Psoas muscle (tissue), 8 donors: Measurements from ENCODE around the gene FLVCR1. TPM values are rescaled to one million over a fixed set of nuclear protein-coding genes. Genes with fewer than 3 reads are reported as not detected.

ENCODE experiments used
- ATAC-seq, 4 donors: fragments of 200-7000 bp; cut with Tn5 transposase; one replicate each; pipeline ENCODE4 v1.9.1; 2020; ENCODE audit warnings: moderate library complexity in 3 of 4, mild to moderate bottlenecking in 2 of 4
- DNase-seq, 2 donors: peaks; one replicate each; pipeline ENCODE4 v3.0.0-alpha.2; 2020
- H3K27ac ChIP-seq: fragments of 200-600 bp; one replicate; pipeline ENCODE4 v1.8.0; 2022
- H3K27me3 ChIP-seq, 3 donors: fragments of 200-600 bp in 1 of 3; one replicate each; pipeline versions ENCODE4 v1.6.1 to v1.8.0; 2013 to 2022; ENCODE audit warnings: low read length in 2 of 3, mild to moderate bottlenecking in 2 of 3, moderate library complexity in 1 of 3; ENCODE audit not compliant: insufficient read depth in 3 of 3
- H3K36me3 ChIP-seq, 2 donors: fragments of 200-600 bp in 1 of 2; one replicate each; pipeline versions ENCODE4 v1.6.1 to v1.8.0; 2013 to 2022; ENCODE audit warnings: low read depth in 1 of 2, mild to moderate bottlenecking in 1 of 2, moderate library complexity in 1 of 2; ENCODE audit not compliant: insufficient read depth in 1 of 2
- H3K4me1 ChIP-seq: fragments of 200-600 bp; one replicate; pipeline ENCODE4 v1.8.0; 2022
- H3K4me3 ChIP-seq: fragments of 200-600 bp; one replicate; pipeline ENCODE4 v1.8.0; 2022; ENCODE audit warnings: mild to moderate bottlenecking
- H3K9me3 ChIP-seq: fragments of 200-600 bp; one replicate; pipeline ENCODE4 v1.8.0; 2022
- CTCF ChIP-seq: fragments of 200-600 bp; IDR thresholded peaks from one replicate; pipeline ENCODE4 v1.8.0; 2022; ENCODE audit warnings: antibody characterized with exemption
- WGBS, 3 donors: extraction: QIAGEN DNeasy Blood & Tissue Kit; methylation state at CpG; one replicate each; pipeline versions ENCODE4 v1.1.6 to v1.1.7; 2013; 5-methylcytosine and 5-hydroxymethylcytosine counted together
- intact Hi-C, 2 donors: fragments of 100-400 bp; cut with DNase I; formaldehyde crosslinking; loops; one replicate each; pipeline versions ENCODE4 v1.11.0 to v1.14.2; 2022
- polyA plus RNA-seq, 3 donors: library from polyadenylated mRNA; stranded (reverse); fragments of 200-250 nt; gene quantifications; one replicate each; pipeline ENCODE4 v1.2.3, GENCODE V29; 2013
- total RNA-seq, 4 donors: library from RNA; stranded (reverse); fragmentation: NEBNext Ultra II Directional in 2 of 4; extraction: Animal tissue kit (Norgen Biotek cat#: 25700) in 2 of 4; gene quantifications; one replicate each; pipeline versions ENCODE4 v1.2.1 to v1.2.4, GENCODE V29; 2021 to 2023
- donor health status: healthy with polysubstance abuse.
- donor health status: DM: no; HTN: no; CAD: no; lungs with moderate emphysema.
- donor health status: Bipolar disorder and iron deficiency.
- donor health status: healthy.
- donor health status: DM: yes; HTN: yes; CAD: no.
- donor health status: DM: no; HTN: no; CAD: no.
- donor health status: DM: no; HTN: no; CAD: no.
- donor health status: DM: yes; HTN: yes; CAD: no.

FLVCR1 gene
- total and polyA plus RNA-seq, 7 donors: 0.52 to 2.6 (median 1.5) TPM

DNA sequence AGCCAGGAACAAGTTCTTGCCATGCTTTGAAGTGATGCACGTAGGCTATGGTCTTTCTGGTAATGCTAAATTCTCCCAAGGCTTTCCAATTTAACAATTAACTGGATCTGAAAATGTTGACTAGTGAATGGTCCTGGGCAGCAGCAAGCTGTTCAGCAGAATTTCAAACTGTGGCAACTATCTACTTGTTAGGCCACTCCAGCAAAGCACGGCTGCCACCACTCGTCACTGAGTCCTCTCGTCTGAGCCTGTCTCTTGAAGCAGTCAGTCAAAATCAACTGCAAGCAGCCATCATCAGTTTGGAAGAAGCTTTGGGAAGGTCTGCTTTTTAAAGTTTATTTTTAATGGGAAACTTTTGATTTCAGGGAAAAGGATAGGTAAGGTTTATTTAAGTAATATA is 6.1 kb downstream of the FLVCR1 start:
- Histone ChIP-seq H3K4me1 (no peaks in the 10 kb centered on the region), H3K36me3 (peaks cover 0 to 17% of the 10 kb centered on the region in 2 donors), H3K4me3 (no peak overlapping the region), H3K27ac (no peak overlapping the region), H3K27me3 (no peaks in the 10 kb centered on the region), H3K9me3 (no peaks in the 10 kb centered on the region)
- no peak for DNase-seq
- ATAC-seq: no peak
- TF ChIP-seq CTCF: no peak
- 87 to 90% (median 88%) methylated on average over 4 of the region's 4 CpGs for WGBS, 3 donors
- intact Hi-C loops: no loop called here

- H3K9me3 ChIP-seq: no peaks in the 10 kb centered on the region
- no peak overlapping the region for H3K27ac ChIP-seq
- DNase-seq (no peak), ATAC-seq (no peak)
- 43 to 97% (median 96%) methylated on average over 1 of the region's 1 CpG for WGBS, 3 donors
- intact Hi-C loops: no loop called here
- peaks cover 0 to 26% of the 10 kb centered on the region in 2 donors for H3K36me3 ChIP-seq
- no peaks in the 10 kb centered on the region for H3K4me1 ChIP-seq
- no peaks in the 10 kb centered on the region for H3K27me3 ChIP-seq
- no peak overlapping the region for H3K4me3 ChIP-seq
- TF ChIP-seq CTCF: no peak
Observed at GRCh38 chr1:212867192-212867591, 9.1 kb downstream of the FLVCR1 start.

DNA sequence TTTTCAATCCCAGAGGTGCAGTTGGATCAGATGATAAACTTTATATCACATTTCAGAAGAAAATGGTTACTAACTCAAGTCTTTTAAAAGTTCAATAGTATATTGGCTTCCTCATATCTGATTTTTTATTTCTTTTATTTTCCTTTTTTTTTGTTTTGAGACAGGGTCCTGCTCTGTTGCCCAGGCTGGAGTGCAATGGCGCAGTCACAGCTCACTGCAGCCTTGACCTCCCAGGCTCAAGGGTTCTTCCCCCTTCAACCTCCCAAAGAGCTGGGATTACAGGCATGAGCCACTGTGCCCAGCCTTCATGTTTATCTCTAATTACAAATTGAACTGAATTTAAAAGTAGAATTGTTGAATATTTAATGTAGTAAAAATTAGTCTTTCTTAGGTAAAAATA is 13.9 kb downstream of the FLVCR1 start:
- ATAC-seq (no peak), DNase-seq (no peak)
- 100% methylated on average over 1 of the region's 1 CpG for whole genome bisulfite sequencing, 3 donors
- Histone ChIP-seq H3K27me3 (no peaks in the 10 kb centered on the region), H3K4me1 (no peaks in the 10 kb centered on the region), H3K4me3 (no peak overlapping the region), H3K27ac (no peak overlapping the region), H3K36me3 (peaks cover 2 to 55% of the 10 kb centered on the region in 2 donors), H3K9me3 (no peaks in the 10 kb centered on the region)
- TF ChIP-seq CTCF: no peak
- intact Hi-C loops: no loop called here

DNA sequence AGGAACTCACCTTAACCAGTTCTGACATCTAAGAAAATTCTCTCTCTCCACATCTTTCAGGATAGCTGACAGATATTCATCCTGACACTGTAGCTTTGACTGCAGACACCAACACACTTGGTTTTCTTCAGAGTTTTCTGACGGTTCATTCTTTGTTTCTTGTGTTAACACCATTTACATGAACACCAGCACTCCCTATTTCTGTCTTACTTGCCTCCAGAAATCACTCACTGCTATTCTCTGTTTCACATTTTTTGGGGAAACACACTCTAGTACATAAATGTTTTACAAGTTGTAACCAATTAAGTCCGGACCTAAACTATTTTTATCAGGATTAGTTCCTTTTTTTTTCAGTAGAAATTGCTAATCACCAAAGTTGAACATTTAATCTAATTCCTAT is 15.4 kb downstream of the FLVCR1 start:
- intact Hi-C loops: no loop called here
- DNase-seq (no peak), ATAC-seq (no peak)
- no peaks in the 10 kb centered on the region for H3K4me1 ChIP-seq
- WGBS, 3 donors: 72 to 79% (median 76%) methylated on average over 2 of the region's 2 CpGs
- H3K27me3 ChIP-seq: no peaks in the 10 kb centered on the region
- no peak overlapping the region for H3K27ac ChIP-seq
- no peaks in the 10 kb centered on the region for H3K9me3 ChIP-seq
- no peak overlapping the region for H3K4me3 ChIP-seq
- TF ChIP-seq CTCF: no peak
- peaks cover 2 to 49% of the 10 kb centered on the region in 2 donors for H3K36me3 ChIP-seq

DNA sequence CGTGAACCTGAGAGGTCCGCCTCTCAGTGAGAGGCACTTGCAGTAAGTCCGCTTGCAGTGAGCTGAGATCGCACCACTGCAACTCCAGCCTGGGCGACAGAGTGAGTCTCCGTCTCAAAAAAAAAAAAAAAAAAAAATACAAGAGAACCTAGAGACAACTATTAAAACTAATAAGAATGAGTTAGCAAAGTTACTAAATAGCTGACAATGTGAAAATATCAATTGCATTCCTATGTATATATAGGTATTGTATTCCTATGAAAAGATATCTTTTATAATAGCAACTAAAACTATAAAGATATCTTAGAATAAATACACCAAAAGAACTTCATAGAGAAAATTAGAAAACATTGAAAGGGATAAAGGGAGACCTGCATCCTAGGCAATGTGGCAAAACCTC is 20.3 kb downstream of the FLVCR1 start:
- H3K4me1 ChIP-seq: no peaks in the 10 kb centered on the region
- H3K9me3 ChIP-seq: no peaks in the 10 kb centered on the region
- H3K4me3 ChIP-seq: no peak overlapping the region
- H3K36me3 ChIP-seq: peaks cover 2 to 39% of the 10 kb centered on the region in 2 donors
- TF ChIP-seq CTCF: no peak
- 97 to 98% (median 98%) methylated on average over 6 of the region's 6 CpGs for WGBS, 3 donors
- no peak overlapping the region for H3K27ac ChIP-seq
- intact Hi-C loops: no loop called here
- no peak for DNase-seq
- ATAC-seq: no peak
- H3K27me3 ChIP-seq: no peaks in the 10 kb centered on the region
